OCI-LY7 (cell line): ENCODE data around the gene SRSF8. TPM values are rescaled to one million over a fixed set of nuclear protein-coding genes. Genes with fewer than 3 reads are reported as not detected.

Experiments used
- BruUV-seq: library from RNA; stranded (reverse); fragments of 400-500 nt; replicated peaks from 2 replicates; lab custom pipeline; 2021; lab: Mats Ljungman, UMichigan
- CTCF ChIA-PET: fragments of 300-600 bp; sonication (Branson Sonifier 250); formaldehyde crosslinking; loops from one replicate; lab custom pipeline; 2022; ENCODE audit warnings: antibody characterized with exemption; ENCODE audit not compliant: unreplicated experiment; lab: Charles Lee
- POLR2A ChIA-PET: fragments of 300-600 bp; sonication (Branson Sonifier 250); formaldehyde crosslinking; loops from one replicate; lab custom pipeline; 2022; ENCODE audit warnings: antibody characterized with exemption; lab: Charles Lee
- DNase-seq: peaks from one replicate; pipeline ENCODE4 v3.0.0-alpha.2; 2015; ENCODE audit warnings: low spot score
- H2AFZ ChIP-seq: fragments of 200-600 bp; sonication (generic), shearing (Covaris generic); 2 replicates; pipeline ENCODE4 v1.6.1; 2014; ENCODE audit warnings: mild to moderate bottlenecking, antibody characterized with exemption, low read length, moderate library complexity
- H3K27ac ChIP-seq: fragments of 200-600 bp; sonication (generic); 2 replicates; pipeline ENCODE4 v1.5.1; 2014; ENCODE audit warnings: mixed run types, low read depth, mild to moderate bottlenecking, moderate library complexity, low read length, inconsistent platforms; ENCODE audit not compliant: poor library complexity, severe bottlenecking
- H3K36me3 ChIP-seq: fragments of 200-600 bp; sonication (generic); 2 replicates; pipeline ENCODE4 v1.6.1; 2014; ENCODE audit warnings: mild to moderate bottlenecking, antibody characterized with exemption, low read length, moderate library complexity, mixed read lengths; ENCODE audit not compliant: insufficient read depth
- H3K4me1 ChIP-seq: fragments of 200-600 bp; sonication (generic); 2 replicates; pipeline ENCODE4 v1.5.1; 2014; ENCODE audit warnings: mild to moderate bottlenecking, low read length; ENCODE audit not compliant: insufficient read depth, poor library complexity, severe bottlenecking
- H3K4me2 ChIP-seq: fragments of 200-600 bp; sonication (generic); 2 replicates; pipeline ENCODE4 v1.6.1; 2014; ENCODE audit warnings: mild to moderate bottlenecking, low read length
- H3K4me3 ChIP-seq: fragments of 200-600 bp; sonication (generic); 2 replicates; pipeline ENCODE4 v1.5.1; 2014; ENCODE audit warnings: mild to moderate bottlenecking, low read depth, low read length; ENCODE audit not compliant: poor library complexity, severe bottlenecking
- H3K79me2 ChIP-seq: fragments of 200-600 bp; sonication (generic); 2 replicates; pipeline ENCODE4 v1.6.1; 2016; ENCODE audit warnings: low read depth, mild to moderate bottlenecking, low read length, moderate library complexity, mixed read lengths; ENCODE audit not compliant: insufficient read depth
- H3K9me2 ChIP-seq: fragments of 200-600 bp; sonication (generic); 2 replicates; pipeline ENCODE4 v1.6.1; 2016; ENCODE audit warnings: mild to moderate bottlenecking, low read length, mixed read lengths; ENCODE audit not compliant: insufficient read depth
- H3K9me3 ChIP-seq: fragments of 200-600 bp; sonication (generic); 2 replicates; pipeline ENCODE4 v1.6.1; 2014; ENCODE audit warnings: mild to moderate bottlenecking, mixed run types, low read length, mixed read lengths
- H4K20me1 ChIP-seq: fragments of 200-600 bp; sonication (generic); 2 replicates; pipeline ENCODE4 v1.6.1; 2014; ENCODE audit warnings: mild to moderate bottlenecking, antibody characterized with exemption, low read length, moderate library complexity, mixed read lengths; ENCODE audit not compliant: insufficient read depth
- CTCF ChIP-seq: fragments of 200-600 bp; sonication (generic); conservative IDR thresholded peaks from 2 replicates; pipeline ENCODE4 v1.5.1; 2014; ENCODE audit warnings: mild to moderate bottlenecking, antibody characterized with exemption, low read length, moderate library complexity, mixed read lengths
- EZH2phosphoT487 ChIP-seq: fragments of 200-600 bp; sonication (generic); IDR thresholded peaks from 2 replicates; pipeline ENCODE4 v1.6.1; 2018; ENCODE audit warnings: low read depth, borderline replicate concordance, mild to moderate bottlenecking, mixed run types, antibody characterized with exemption, low read length, moderate library complexity, mixed read lengths
- intact Hi-C: fragments of 100-400 bp; cut with micrococcal nuclease; formaldehyde crosslinking; loops from one replicate; pipeline ENCODE4 v1.10.0; 2022; ENCODE audit not compliant: unreplicated experiment
- total RNA-seq, 2 experiments: library from RNA; depleted of rRNA in 1 of 2; stranded (reverse); fragments of >200 nt in 1 of 2; shearing (Covaris generic) in 1 of 2; gene quantifications; 2 replicates each; pipeline ENCODE4 v1.2.3, GENCODE V29; 2014 to 2022

The SRSF8 gene
- total RNA-seq, 2 experiments from 2014 or later = 13.1 to 42.1 TPM

GRCh38 chr11:95068549-95068948 lies 1.8 kb downstream of the SRSF8 start:
- H3K4me2 ChIP-seq = peak overlapping the region; percentile 81
- no TSS peak for BruUV-seq
- H3K79me2 ChIP-seq = peaks cover 28% of the 10 kb centered on the region
- H3K9me3 ChIP-seq = 0 out of 2 replicates have a peak, but pooled peaks cover 4% of the 10 kb centered on the region
- H3K4me3 ChIP-seq = peak overlapping the region; percentile 87
- 0 out of 2 replicates have a peak, but pooled peaks cover 9% of the 10 kb centered on the region for H4K20me1 ChIP-seq
- peak overlapping the region; percentile 77 for H3K27ac ChIP-seq
- POLR2A ChIA-PET = interaction anchor here (0.6 to 5.4 kb wide), 17 partner anchors 13 to 722 kb away, joined by 3 to 68 read pairs (median 9); partner anchors contain the start of genes CEP57, CWC15, ENDOD1 and FAM76B
- H3K4me1 ChIP-seq = peaks cover 13% of the 10 kb centered on the region
- TF ChIP-seq EZH2phosphoT487 (no peak), CTCF (no peak)
- H2AFZ ChIP-seq = peak overlapping the region; percentile 88; the same call in 1 of the 2 replicates
- no peaks in the 10 kb centered on the region for H3K9me2 ChIP-seq
- CTCF ChIA-PET = interaction anchor here (1.0 to 2.9 kb wide), 4 partner anchors 21 to 162 kb away, joined by 3 to 18 read pairs (median 10); partner anchors contain the start of genes ENDOD1 and SESN3
- H3K36me3 ChIP-seq = peaks cover 14% of the 10 kb centered on the region
- intact Hi-C loops = loop anchor here (1.0 to 10.0 kb wide), 6 partner anchors 21 to 719 kb away; partner anchors contain the start of genes CWC15, ENDOD1, FAM76B and KDM4D
- peak; percentile 92 for DNase-seq

GRCh38 chr11:95070471-95070870 lies 3.8 kb downstream of the SRSF8 start:
- Histone ChIP-seq H3K4me3 (no peak overlapping the region), H3K4me2 (no peak overlapping the region), H3K36me3 (peaks cover 14% of the 10 kb centered on the region), H3K27ac (no peak overlapping the region), H4K20me1 (0 out of 2 replicates have a peak, but pooled peaks cover 9% of the 10 kb centered on the region), H3K9me2 (no peaks in the 10 kb centered on the region), H2AFZ (no peak overlapping the region), H3K79me2 (peaks cover 28% of the 10 kb centered on the region), H3K4me1 (peaks cover 13% of the 10 kb centered on the region), H3K9me3 (0 out of 2 replicates have a peak, but pooled peaks cover 4% of the 10 kb centered on the region)
- intact Hi-C loops = no loop called here
- ChIA-PET CTCF (interaction anchor here (0.7 to 0.9 kb wide), 3 partner anchors 10 to 23 kb away, joined by 3 read pairs; no protein-coding TSS in a partner anchor), POLR2A (interaction anchor here (0.6 to 5.4 kb wide), 6 partner anchors 19 to 925 kb away, joined by 3 to 24 read pairs (median 4); partner anchors contain the start of gene ENDOD1)
- TSS peak; percentile 23 for BruUV-seq
- DNase-seq = no peak
- no peak for TF ChIP-seq CTCF
- TF ChIP-seq EZH2phosphoT487 = no peak

GRCh38 chr11:95072948-95073347 lies 6.2 kb downstream of the SRSF8 start:
- peaks cover 23% of the 10 kb centered on the region for H3K79me2 ChIP-seq
- TF ChIP-seq CTCF (no peak), EZH2phosphoT487 (no peak)
- intact Hi-C loops = no loop called here

More at GRCh38 chr11:95072948-95073347, 6.2 kb downstream of the SRSF8 start:
- 0 out of 2 replicates have a peak, but pooled peaks cover 4% of the 10 kb centered on the region for H3K9me3 ChIP-seq
- no peaks in the 10 kb centered on the region for H3K9me2 ChIP-seq
- peaks cover 14% of the 10 kb centered on the region for H3K36me3 ChIP-seq
- DNase-seq = no peak
- H3K4me3 ChIP-seq = no peak overlapping the region
- no peak overlapping the region for H3K4me2 ChIP-seq
- no peak overlapping the region for H3K27ac ChIP-seq
- no peak overlapping the region for H2AFZ ChIP-seq
- 0 out of 2 replicates have a peak, but pooled peaks cover 9% of the 10 kb centered on the region for H4K20me1 ChIP-seq
- peaks cover 12% of the 10 kb centered on the region for H3K4me1 ChIP-seq
- BruUV-seq = no TSS peak
- POLR2A ChIA-PET = interaction anchor here (0.6 to 1.5 kb wide), 7 partner anchors 12 to 79 kb away, joined by 3 to 6 read pairs (median 4); no protein-coding TSS in a partner anchor
- CTCF ChIA-PET = interaction anchor here (0.6 to 1.8 kb wide), 2 partner anchors 65 to 624 kb away, joined by 4 read pairs; no protein-coding TSS in a partner anchor
